GM18907 (cell line): ENCODE results near the gene VRK1.
"Not testable (repeated sequence)": the region's sequence is repeated elsewhere in the genome, so short reads cannot be mapped to it uniquely, and the experiment has no call there.

Experiments used
- ATAC-seq: cut with Tn5 transposase; IDR thresholded peaks from one replicate; pipeline ENCODE4 v1.9.1; 2021; ENCODE audit warnings: mild to moderate bottlenecking, moderate library complexity; ENCODE audit not compliant: unreplicated experiment

VRK1 gene

GRCh38 chr14:96867634-96868033 is 70.5 kb downstream of the VRK1 start:
- no peak for ATAC-seq

- no peak for ATAC-seq
These were observed 76.9 kb downstream of the VRK1 start for GRCh38 chr14:96874127-96874526.

GRCh38 chr14:96876747-96877146 is 79.6 kb downstream of the VRK1 start:
- no peak for ATAC-seq

DNA sequence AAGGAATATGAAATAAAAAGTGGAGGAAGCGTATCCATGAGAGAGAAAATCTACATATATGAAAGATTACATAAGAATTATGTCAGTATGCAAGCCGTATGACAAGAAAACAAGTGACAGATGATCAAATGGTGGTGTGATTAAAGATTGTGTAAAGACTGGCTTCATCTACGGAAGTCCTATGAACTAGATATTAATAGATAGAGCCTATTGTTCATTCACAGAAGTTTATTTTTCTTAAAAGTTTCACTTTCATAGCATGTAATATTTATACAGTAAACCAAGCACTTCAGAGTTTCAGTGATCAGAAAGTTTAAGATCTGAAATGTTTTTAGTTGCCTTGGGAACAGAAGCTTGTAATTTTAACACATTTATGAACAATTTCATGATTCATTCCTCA is 84.5 kb downstream of the VRK1 start:
- ATAC-seq: peak; percentile 93

- not testable (repeated sequence) for ATAC-seq
These were observed 86.8 kb downstream of the VRK1 start for GRCh38 chr14:96883974-96884373.

DNA sequence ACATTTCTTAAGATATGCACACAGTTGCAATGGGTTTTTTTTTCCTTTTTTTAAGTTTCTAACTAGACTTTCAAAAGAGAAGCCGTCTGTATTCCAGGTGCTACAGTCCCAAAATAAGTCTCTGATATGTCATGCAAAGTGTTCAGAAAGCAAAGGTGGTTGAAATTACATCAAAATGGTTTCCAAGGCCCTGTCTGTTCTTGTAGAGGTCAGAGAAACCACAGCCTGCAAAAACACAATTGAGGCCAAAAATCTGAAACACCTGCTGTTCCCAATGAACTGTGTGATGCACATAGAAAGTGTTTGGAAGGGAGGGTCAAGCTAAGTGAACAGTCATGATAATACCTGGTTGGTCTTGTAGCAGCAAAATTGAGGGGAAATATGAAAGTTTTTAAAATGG is 91.0 kb downstream of the VRK1 start:
- peak; percentile 87 for ATAC-seq

DNA sequence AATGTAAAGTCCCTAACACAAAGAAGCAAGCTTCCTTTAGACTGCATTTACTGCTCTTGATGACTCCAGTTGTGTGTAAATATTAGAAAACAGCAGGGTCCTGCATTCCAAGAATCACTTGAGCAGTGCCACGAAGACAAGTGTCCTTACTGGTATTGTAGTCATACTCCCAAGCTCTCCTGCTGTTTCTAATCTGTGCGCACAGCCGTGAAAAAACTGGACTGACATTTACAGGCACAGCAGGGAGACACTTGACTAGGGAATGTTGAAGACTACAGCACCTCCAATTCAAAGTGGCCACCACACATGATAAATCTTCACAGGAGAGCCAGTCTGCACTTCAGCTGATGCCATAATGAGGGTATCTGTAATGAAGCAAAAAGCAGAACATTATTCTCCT is 91.4 kb downstream of the VRK1 start:
- ATAC-seq: no peak

- no peak for ATAC-seq
These were observed 91.9 kb downstream of the VRK1 start for GRCh38 chr14:96889091-96889490.

GRCh38 chr14:96893966-96894622 is 96.9 kb downstream of the VRK1 start:
- ATAC-seq: no peak

DNA sequence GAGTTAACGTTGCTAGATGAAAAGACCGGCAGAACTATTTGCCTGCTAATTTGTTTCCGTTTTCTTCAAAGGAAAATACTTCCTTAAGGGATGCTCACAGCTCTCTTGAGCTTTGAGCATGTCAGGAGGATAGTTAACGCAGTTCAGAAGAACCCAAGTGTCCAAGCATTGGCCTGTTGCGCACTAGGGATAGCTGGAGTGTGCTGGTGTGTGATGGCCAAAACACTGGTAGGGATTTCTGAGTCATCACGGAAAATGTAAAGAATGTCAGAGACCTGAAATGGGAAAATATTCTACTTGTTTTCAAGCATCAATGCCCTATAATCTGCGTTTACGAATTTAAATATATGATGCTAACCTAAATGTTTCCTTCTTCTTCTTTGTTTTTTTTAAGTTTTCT is 97.8 kb downstream of the VRK1 start:
- ATAC-seq: no peak

DNA sequence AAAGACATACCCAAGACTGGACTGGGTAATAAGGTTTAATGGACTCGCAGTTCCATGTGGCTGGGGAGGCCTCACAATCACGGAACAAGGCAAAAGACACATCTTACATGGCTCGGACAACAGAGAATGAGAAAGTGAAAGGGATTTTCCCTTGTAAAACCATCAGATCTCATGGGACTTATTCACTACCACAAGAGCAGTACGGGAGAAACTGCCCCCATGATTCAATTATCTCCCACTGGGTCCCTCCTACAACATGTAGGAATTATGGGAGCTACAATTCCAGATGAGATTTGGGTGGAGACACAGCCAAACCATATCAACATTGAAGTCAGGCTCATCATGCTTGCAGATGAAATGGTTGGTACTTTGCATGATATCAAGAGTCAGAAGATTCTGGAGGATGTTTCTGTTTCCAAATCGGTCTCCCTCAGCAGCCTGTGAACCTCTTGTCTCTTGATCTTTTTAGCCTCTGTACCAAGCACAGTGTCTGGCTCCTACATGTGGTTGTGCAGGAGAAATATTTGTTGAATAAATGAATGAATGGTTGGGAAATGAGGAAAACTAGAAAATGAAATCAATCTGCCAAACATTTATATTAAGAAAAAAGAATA is 98.6 kb downstream of the VRK1 start:
- peak; percentile 88 for ATAC-seq

DNA sequence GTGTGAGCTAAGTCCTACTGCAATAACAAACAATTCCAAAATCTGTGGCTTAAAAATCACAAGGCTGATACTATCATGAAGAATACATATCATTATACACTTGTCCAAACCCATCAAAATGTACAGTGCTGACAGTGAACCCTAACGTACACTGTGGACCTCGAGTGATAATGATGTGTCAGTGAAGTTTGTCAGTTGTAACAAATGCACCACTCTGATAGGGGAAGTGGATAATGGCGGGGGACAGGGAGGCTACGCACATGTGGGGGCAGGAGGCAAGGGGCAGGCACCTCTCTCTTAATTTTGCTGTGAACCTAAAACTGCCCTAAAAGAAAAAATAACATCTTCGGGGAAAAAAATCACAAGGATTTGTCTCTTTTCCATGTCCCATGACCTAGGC is 100.0 kb downstream of the VRK1 start:
- ATAC-seq: no peak

- peak; percentile 86 for ATAC-seq
These were observed 104.0 kb downstream of the VRK1 start for GRCh38 chr14:96901227-96901626.

GRCh38 chr14:96902004-96902403 is 104.8 kb downstream of the VRK1 start:
- no peak for ATAC-seq

GRCh38 chr14:96903444-96904023 is 106.4 kb downstream of the VRK1 start:
- no peak for ATAC-seq

- no peak for ATAC-seq
These were observed 107.0 kb downstream of the VRK1 start for GRCh38 chr14:96904201-96904600.

- no peak for ATAC-seq
These were observed 107.9 kb downstream of the VRK1 start for GRCh38 chr14:96905065-96905464.

GRCh38 chr14:96905825-96906224 is 108.6 kb downstream of the VRK1 start:
- no peak for ATAC-seq

- no peak for ATAC-seq
These were observed 109.3 kb downstream of the VRK1 start for GRCh38 chr14:96906434-96906833.

- no peak for ATAC-seq
These were observed 112.7 kb downstream of the VRK1 start for GRCh38 chr14:96909841-96910364.

DNA sequence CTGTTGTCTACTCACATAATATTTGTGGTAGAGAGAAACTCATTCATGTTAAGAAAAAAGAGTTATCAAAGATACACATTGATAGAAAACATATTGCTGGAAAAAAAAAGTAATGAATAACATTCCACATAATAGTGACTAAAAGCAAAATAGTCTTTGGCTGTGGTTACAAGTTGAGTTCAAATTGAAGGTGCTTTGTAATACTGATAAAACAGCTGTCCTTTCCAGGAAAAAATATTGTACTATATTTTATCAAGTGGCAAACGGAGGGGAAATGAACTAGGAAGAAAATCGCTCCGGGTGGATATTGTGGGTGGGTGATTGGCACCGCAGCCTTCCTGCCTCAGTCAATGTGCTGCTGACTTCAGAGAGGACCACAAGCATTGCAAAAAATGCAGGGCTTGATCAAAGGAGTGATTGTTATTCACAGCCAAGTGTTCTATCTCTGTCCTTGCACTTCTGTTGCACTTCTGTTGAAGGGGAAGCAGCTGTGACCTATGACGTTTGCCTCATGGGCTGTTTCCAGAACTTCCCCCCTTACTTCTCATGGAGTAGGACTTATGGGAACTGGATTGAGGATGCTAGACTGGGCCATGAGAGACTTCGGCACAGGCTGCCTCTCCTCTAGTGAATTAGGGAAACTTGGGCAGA is 114.4 kb downstream of the VRK1 start:
- no peak for ATAC-seq
